ENCODE measurements around the gene KDM6A.
A peak's percentile ranks its signal among the peaks of the same experiment; 100 is the strongest.
"Not testable (repeated sequence)": the region's sequence is repeated elsewhere in the genome, so short reads cannot be mapped to it uniquely, and the experiment has no call there.

The KDM6A gene

GRCh38 chrX:44872821-44873414 is at the start of gene KDM6A:
KDM6A (plus strand) TSS chrX:44873188; CDS start chrX:44873552, 364 bp downstream.
- peak; percentile 59 for DNase-seq

GRCh38 chrX:44823193-44823592 is 49.8 kb upstream of the KDM6A start:
- not testable (repeated sequence) for DNase-seq

GRCh38 chrX:44828008-44828605 is 44.9 kb upstream of the KDM6A start:
- no peak for DNase-seq

- no peak for DNase-seq
Measured at GRCh38 chrX:44829832-44830231, 43.2 kb upstream of the KDM6A start.

- no peak for DNase-seq
Measured at GRCh38 chrX:44842550-44843317, 30.3 kb upstream of the KDM6A start.

GRCh38 chrX:44843318-44843702 is 29.7 kb upstream of the KDM6A start:
- DNase-seq: no peak

- no peak for DNase-seq
Measured at GRCh38 chrX:44843753-44844152, 29.2 kb upstream of the KDM6A start, which contains the start of gene DUSP21. DUSP21 (plus strand) TSS chrX:44844021; CDS start chrX:44844133, 112 bp downstream.

- DNase-seq: no peak
Measured at GRCh38 chrX:44844204-44844603, 28.8 kb upstream of the KDM6A start.

GRCh38 chrX:44850891-44851290 is 22.1 kb upstream of the KDM6A start:
- not testable (repeated sequence) for DNase-seq

- no peak for DNase-seq
Measured at GRCh38 chrX:44871114-44871645, 1.8 kb upstream of the KDM6A start.

GRCh38 chrX:44871931-44872820 is 812 bp upstream of the KDM6A start:
- DNase-seq: no peak

GRCh38 chrX:44873415-44874276 is 658 bp downstream of the KDM6A start:
- DNase-seq: no peak

GRCh38 chrX:44874420-44875184 is 1.6 kb downstream of the KDM6A start:
- DNase-seq: no peak

GRCh38 chrX:44875185-44875489 is 2.1 kb downstream of the KDM6A start:
- DNase-seq: no peak

GRCh38 chrX:44876086-44876485 is 3.1 kb downstream of the KDM6A start:
- no peak for DNase-seq

GRCh38 chrX:44876767-44877166 is 3.8 kb downstream of the KDM6A start:
- no peak for DNase-seq

- DNase-seq: no peak
Measured at GRCh38 chrX:44878780-44879179, 5.8 kb downstream of the KDM6A start.

GRCh38 chrX:44881549-44881948 is 8.6 kb downstream of the KDM6A start:
- DNase-seq: no peak

- DNase-seq: no peak
Measured at GRCh38 chrX:44882635-44883034, 9.6 kb downstream of the KDM6A start.

- no peak for DNase-seq
Measured at GRCh38 chrX:44884944-44885343, 12.0 kb downstream of the KDM6A start.

- peak; percentile 15 for DNase-seq
Measured at GRCh38 chrX:44889824-44890223, 16.8 kb downstream of the KDM6A start.
